GM23338 (cell line): ENCODE results near the gene NEK4. TPM values are rescaled to one million over a fixed set of nuclear protein-coding genes. Genes with fewer than 3 reads are reported as not detected.

Experiments
- ATAC-seq: fragments of 200-7000 bp; cut with Tn5 transposase; 3 replicates; pipeline ENCODE4 v1.9.1; 2020
- DNase-seq: peaks from one replicate; pipeline ENCODE4 v3.0.0-alpha.2; 2015; ENCODE audit warnings: low spot score
- H2AFZ ChIP-seq: fragments of 200-600 bp; sonication (generic); 2 replicates; pipeline ENCODE4 v1.8.0; 2016; ENCODE audit warnings: antibody characterized with exemption, mild to moderate bottlenecking, moderate library complexity
- H3F3A ChIP-seq: fragments of 200-600 bp; sonication (generic); replicated peaks from 2 replicates; pipeline ENCODE4 v1.8.0; 2017; ENCODE audit warnings: antibody characterized with exemption, mixed run types, low read depth
- H3K27ac ChIP-seq: fragments of 200-600 bp; sonication (generic); 2 replicates; pipeline ENCODE4 v1.6.1; 2016; ENCODE audit warnings: low read depth
- H3K27me3 ChIP-seq: fragments of 200-600 bp; sonication (generic); 2 replicates; pipeline ENCODE4 v1.8.0; 2016; ENCODE audit warnings: mild to moderate bottlenecking, mixed run types, moderate library complexity; ENCODE audit not compliant: insufficient read depth
- H3K36me3 ChIP-seq: fragments of 200-600 bp; sonication (generic); 2 replicates; pipeline ENCODE4 v1.8.0; 2016; ENCODE audit warnings: mild to moderate bottlenecking; ENCODE audit not compliant: insufficient read depth
- H3K4me1 ChIP-seq: fragments of 200-600 bp; sonication (generic); 2 replicates; pipeline ENCODE4 v1.8.0; 2016; ENCODE audit warnings: mild to moderate bottlenecking, moderate library complexity; ENCODE audit not compliant: insufficient read depth
- H3K4me2 ChIP-seq: fragments of 200-600 bp; sonication (generic); 2 replicates; pipeline ENCODE4 v1.7.1; 2017; ENCODE audit warnings: mixed run types
- H3K4me3 ChIP-seq: fragments of 200-600 bp; sonication (generic); 2 replicates; pipeline ENCODE4 v1.6.1; 2016; ENCODE audit warnings: mixed run types
- H3K79me2 ChIP-seq: fragments of 200-600 bp; sonication (generic); replicated peaks from 2 replicates; pipeline ENCODE4 v1.8.0; 2017; ENCODE audit warnings: mild to moderate bottlenecking; ENCODE audit not compliant: insufficient read depth
- H3K9me2 ChIP-seq: fragments of 200-600 bp; sonication (generic); 2 replicates; pipeline ENCODE4 v1.8.0; 2017; ENCODE audit not compliant: insufficient read depth
- H4K20me1 ChIP-seq: fragments of 200-600 bp; sonication (generic); replicated peaks from 2 replicates; pipeline ENCODE4 v1.8.0; 2017; ENCODE audit warnings: mild to moderate bottlenecking; ENCODE audit not compliant: insufficient read depth
- H3K27ac Mint-ChIP-seq: 2 replicates; pipeline ENCODE4 v1.8.0; 2020; ENCODE audit warnings: inconsistent platforms, mild to moderate bottlenecking, moderate library complexity, mixed read lengths
- H3K27me3 Mint-ChIP-seq: 3 replicates; pipeline ENCODE4 v1.8.0; 2022; ENCODE audit warnings: low read depth, mild to moderate bottlenecking, moderate library complexity, mixed read lengths, inconsistent platforms; ENCODE audit not compliant: insufficient read depth, poor library complexity
- H3K36me3 Mint-ChIP-seq: 3 replicates; pipeline ENCODE4 v1.8.0; 2021; ENCODE audit warnings: low read depth, mild to moderate bottlenecking, inconsistent platforms, moderate library complexity, mixed read lengths
- H3K4me1 Mint-ChIP-seq: 3 replicates; pipeline ENCODE4 v1.8.0; 2020; ENCODE audit warnings: mild to moderate bottlenecking, inconsistent platforms, mixed read lengths
- H3K4me3 Mint-ChIP-seq: 3 replicates; pipeline ENCODE4 v1.8.0; 2021; ENCODE audit warnings: moderate library complexity, mild to moderate bottlenecking, inconsistent platforms, mixed read lengths
- H3K9me3 Mint-ChIP-seq: 3 replicates; pipeline ENCODE4 v1.8.0; 2020; ENCODE audit warnings: moderate library complexity, mild to moderate bottlenecking, inconsistent platforms, mixed read lengths
- CREB1 ChIP-seq: fragments of 250-450 bp; sonication (Bioruptor Pico); IDR thresholded peaks from 2 replicates; pipeline ENCODE4 v1.5.0; 2020; ENCODE audit warnings: low read depth, mild to moderate bottlenecking, moderate library complexity
- EZH2 ChIP-seq: fragments of 200-600 bp; sonication (generic); IDR thresholded peaks from one replicate; pipeline ENCODE4 v1.8.0; 2017; ENCODE audit warnings: antibody characterized with exemption, mild to moderate bottlenecking, low read depth; ENCODE audit not compliant: unreplicated experiment
- EZH2phosphoT487 ChIP-seq: fragments of 200-600 bp; sonication (generic); IDR thresholded peaks from one replicate; pipeline ENCODE4 v1.8.1; 2018; ENCODE audit warnings: antibody characterized with exemption; ENCODE audit not compliant: unreplicated experiment
- JUNB ChIP-seq: IDR thresholded peaks from one replicate; pipeline ENCODE4 v1.6.1; 2016; ENCODE audit warnings: antibody characterized with exemption; ENCODE audit not compliant: unreplicated experiment
- NANOG ChIP-seq: IDR thresholded peaks from 2 replicates; pipeline ENCODE4 v1.6.1; 2016; ENCODE audit warnings: antibody characterized with exemption, borderline replicate concordance
- POLR2AphosphoS5 ChIP-seq: IDR thresholded peaks from 2 replicates; pipeline ENCODE4 v1.6.1; 2016; ENCODE audit warnings: antibody characterized with exemption, low read depth
- STAT1 ChIP-seq: IDR thresholded peaks from one replicate; pipeline ENCODE4 v1.6.1; 2016; ENCODE audit warnings: antibody characterized with exemption; ENCODE audit not compliant: unreplicated experiment
- ZNF114 ChIP-seq: fragments of 250-450 bp; sonication (Bioruptor Pico); IDR thresholded peaks from 2 replicates; pipeline ENCODE4 v1.5.0; 2020; ENCODE audit warnings: mild to moderate bottlenecking, moderate library complexity
- ZNF331 ChIP-seq: fragments of 250-450 bp; sonication (Bioruptor Pico); IDR thresholded peaks from 2 replicates; pipeline ENCODE4 v1.5.0; 2020; ENCODE audit warnings: low read depth, mild to moderate bottlenecking, moderate library complexity
- polyA plus RNA-seq: library from polyadenylated mRNA; unstranded; fragments of >200 nt; fragmentation: Nextera tagmentation; extraction: Ambion mirVana; gene quantifications from 2 replicates; pipeline ENCODE4 v1.2.1, GENCODE V29; 2016
- total RNA-seq: library from RNA; depleted of rRNA; stranded (reverse); fragments of >200 nt; shearing (Covaris generic); gene quantifications from 2 replicates; pipeline ENCODE4 v1.2.3, GENCODE V29; 2014
- TF ChIP-seq, protein P1 (sequence below): IDR thresholded peaks from 2 replicates; pipeline ENCODE4 v1.6.1; 2016; ENCODE audit warnings: antibody characterized with exemption
- TF ChIP-seq, protein P2 (sequence below), 2 experiments: fragments of 200-600 bp in 1 of 2; sonication (generic) in 1 of 2; conservative IDR thresholded peaks; 2 replicates each; pipeline versions ENCODE4 v1.5.1 to v1.6.1; 2016 to 2017; ENCODE audit warnings: antibody characterized with exemption in 2 of 2, low read depth in 2 of 2, mild to moderate bottlenecking in 2 of 2, moderate library complexity in 1 of 2
- TF ChIP-seq, protein P3 (sequence below): IDR thresholded peaks from one replicate; pipeline ENCODE4 v1.6.1; 2018; ENCODE audit warnings: antibody characterized with exemption; ENCODE audit not compliant: unreplicated experiment
- TF ChIP-seq, protein P4 (sequence below): fragments of 250-450 bp; sonication (Bioruptor Pico); IDR thresholded peaks from 2 replicates; pipeline ENCODE4 v1.5.0; 2020; ENCODE audit warnings: mild to moderate bottlenecking, moderate library complexity

NEK4 gene
- total and polyA plus RNA-seq, 2 experiments from 2014 or later = 8.6 to 42.7 TPM

DNA sequence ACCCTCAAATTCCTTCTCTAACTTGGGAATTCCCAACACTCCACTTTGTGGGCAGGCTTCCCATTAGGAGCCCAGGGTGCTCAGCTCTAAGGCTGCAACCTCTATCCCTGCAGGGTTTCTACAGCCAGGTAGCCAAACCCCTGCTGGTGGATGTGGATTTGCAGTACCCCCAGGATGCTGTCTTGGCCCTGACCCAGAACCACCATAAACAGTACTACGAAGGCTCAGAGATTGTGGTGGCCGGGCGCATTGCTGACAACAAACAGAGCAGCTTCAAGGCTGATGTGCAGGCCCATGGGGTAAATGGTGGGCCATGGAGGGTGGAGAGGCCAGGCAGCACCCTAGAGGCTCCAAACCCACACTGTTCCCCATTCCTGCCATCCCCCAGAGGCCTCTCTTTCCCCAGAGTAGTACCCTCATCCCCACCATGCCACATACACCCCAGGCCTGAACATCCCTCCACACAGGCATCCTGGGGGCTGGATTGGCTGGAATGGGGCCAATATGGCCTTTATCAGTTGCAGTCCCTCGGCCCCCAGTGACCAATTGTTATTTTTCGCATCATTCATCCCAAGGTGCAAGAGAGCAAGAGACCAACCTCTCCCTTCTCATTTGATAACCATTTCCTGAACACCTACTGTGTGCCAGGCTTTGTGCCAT, 14.3 kb upstream of the NEK4 start:
- H3K27ac ChIP-seq = no peak overlapping the region
- no peaks in the 10 kb centered on the region for H3F3A ChIP-seq
- ATAC-seq = no peak
- peaks cover 12% of the 10 kb centered on the region for H3K4me1 Mint-ChIP-seq
- no peaks in the 10 kb centered on the region for H4K20me1 ChIP-seq
- no peaks in the 10 kb centered on the region for H3K79me2 ChIP-seq
- H3K4me3 Mint-ChIP-seq = no peak overlapping the region
- TF ChIP-seq NANOG (no peak), STAT1 (no peak), EZH2 (no peak), ZNF114 (CRISPR knock-in tag) (no peak), CREB1 (CRISPR knock-in tag) (no peak), POLR2AphosphoS5 (no peak), JUNB (no peak), ZNF331 (no peak), EZH2phosphoT487 (no peak)
- TF ChIP-seq, protein P1, sequence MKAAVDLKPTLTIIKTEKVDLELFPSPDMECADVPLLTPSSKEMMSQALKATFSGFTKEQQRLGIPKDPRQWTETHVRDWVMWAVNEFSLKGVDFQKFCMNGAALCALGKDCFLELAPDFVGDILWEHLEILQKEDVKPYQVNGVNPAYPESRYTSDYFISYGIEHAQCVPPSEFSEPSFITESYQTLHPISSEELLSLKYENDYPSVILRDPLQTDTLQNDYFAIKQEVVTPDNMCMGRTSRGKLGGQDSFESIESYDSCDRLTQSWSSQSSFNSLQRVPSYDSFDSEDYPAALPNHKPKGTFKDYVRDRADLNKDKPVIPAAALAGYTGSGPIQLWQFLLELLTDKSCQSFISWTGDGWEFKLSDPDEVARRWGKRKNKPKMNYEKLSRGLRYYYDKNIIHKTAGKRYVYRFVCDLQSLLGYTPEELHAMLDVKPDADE = no peak
- TF ChIP-seq, protein P2, sequence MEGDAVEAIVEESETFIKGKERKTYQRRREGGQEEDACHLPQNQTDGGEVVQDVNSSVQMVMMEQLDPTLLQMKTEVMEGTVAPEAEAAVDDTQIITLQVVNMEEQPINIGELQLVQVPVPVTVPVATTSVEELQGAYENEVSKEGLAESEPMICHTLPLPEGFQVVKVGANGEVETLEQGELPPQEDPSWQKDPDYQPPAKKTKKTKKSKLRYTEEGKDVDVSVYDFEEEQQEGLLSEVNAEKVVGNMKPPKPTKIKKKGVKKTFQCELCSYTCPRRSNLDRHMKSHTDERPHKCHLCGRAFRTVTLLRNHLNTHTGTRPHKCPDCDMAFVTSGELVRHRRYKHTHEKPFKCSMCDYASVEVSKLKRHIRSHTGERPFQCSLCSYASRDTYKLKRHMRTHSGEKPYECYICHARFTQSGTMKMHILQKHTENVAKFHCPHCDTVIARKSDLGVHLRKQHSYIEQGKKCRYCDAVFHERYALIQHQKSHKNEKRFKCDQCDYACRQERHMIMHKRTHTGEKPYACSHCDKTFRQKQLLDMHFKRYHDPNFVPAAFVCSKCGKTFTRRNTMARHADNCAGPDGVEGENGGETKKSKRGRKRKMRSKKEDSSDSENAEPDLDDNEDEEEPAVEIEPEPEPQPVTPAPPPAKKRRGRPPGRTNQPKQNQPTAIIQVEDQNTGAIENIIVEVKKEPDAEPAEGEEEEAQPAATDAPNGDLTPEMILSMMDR (conservative IDR thresholded peaks at IDR 0.05; ENCODE audit: low read depth in 2 of 2) = no peak
- TF ChIP-seq, protein P3, sequence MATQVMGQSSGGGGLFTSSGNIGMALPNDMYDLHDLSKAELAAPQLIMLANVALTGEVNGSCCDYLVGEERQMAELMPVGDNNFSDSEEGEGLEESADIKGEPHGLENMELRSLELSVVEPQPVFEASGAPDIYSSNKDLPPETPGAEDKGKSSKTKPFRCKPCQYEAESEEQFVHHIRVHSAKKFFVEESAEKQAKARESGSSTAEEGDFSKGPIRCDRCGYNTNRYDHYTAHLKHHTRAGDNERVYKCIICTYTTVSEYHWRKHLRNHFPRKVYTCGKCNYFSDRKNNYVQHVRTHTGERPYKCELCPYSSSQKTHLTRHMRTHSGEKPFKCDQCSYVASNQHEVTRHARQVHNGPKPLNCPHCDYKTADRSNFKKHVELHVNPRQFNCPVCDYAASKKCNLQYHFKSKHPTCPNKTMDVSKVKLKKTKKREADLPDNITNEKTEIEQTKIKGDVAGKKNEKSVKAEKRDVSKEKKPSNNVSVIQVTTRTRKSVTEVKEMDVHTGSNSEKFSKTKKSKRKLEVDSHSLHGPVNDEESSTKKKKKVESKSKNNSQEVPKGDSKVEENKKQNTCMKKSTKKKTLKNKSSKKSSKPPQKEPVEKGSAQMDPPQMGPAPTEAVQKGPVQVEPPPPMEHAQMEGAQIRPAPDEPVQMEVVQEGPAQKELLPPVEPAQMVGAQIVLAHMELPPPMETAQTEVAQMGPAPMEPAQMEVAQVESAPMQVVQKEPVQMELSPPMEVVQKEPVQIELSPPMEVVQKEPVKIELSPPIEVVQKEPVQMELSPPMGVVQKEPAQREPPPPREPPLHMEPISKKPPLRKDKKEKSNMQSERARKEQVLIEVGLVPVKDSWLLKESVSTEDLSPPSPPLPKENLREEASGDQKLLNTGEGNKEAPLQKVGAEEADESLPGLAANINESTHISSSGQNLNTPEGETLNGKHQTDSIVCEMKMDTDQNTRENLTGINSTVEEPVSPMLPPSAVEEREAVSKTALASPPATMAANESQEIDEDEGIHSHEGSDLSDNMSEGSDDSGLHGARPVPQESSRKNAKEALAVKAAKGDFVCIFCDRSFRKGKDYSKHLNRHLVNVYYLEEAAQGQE = no peak
- TF ChIP-seq, protein P4, sequence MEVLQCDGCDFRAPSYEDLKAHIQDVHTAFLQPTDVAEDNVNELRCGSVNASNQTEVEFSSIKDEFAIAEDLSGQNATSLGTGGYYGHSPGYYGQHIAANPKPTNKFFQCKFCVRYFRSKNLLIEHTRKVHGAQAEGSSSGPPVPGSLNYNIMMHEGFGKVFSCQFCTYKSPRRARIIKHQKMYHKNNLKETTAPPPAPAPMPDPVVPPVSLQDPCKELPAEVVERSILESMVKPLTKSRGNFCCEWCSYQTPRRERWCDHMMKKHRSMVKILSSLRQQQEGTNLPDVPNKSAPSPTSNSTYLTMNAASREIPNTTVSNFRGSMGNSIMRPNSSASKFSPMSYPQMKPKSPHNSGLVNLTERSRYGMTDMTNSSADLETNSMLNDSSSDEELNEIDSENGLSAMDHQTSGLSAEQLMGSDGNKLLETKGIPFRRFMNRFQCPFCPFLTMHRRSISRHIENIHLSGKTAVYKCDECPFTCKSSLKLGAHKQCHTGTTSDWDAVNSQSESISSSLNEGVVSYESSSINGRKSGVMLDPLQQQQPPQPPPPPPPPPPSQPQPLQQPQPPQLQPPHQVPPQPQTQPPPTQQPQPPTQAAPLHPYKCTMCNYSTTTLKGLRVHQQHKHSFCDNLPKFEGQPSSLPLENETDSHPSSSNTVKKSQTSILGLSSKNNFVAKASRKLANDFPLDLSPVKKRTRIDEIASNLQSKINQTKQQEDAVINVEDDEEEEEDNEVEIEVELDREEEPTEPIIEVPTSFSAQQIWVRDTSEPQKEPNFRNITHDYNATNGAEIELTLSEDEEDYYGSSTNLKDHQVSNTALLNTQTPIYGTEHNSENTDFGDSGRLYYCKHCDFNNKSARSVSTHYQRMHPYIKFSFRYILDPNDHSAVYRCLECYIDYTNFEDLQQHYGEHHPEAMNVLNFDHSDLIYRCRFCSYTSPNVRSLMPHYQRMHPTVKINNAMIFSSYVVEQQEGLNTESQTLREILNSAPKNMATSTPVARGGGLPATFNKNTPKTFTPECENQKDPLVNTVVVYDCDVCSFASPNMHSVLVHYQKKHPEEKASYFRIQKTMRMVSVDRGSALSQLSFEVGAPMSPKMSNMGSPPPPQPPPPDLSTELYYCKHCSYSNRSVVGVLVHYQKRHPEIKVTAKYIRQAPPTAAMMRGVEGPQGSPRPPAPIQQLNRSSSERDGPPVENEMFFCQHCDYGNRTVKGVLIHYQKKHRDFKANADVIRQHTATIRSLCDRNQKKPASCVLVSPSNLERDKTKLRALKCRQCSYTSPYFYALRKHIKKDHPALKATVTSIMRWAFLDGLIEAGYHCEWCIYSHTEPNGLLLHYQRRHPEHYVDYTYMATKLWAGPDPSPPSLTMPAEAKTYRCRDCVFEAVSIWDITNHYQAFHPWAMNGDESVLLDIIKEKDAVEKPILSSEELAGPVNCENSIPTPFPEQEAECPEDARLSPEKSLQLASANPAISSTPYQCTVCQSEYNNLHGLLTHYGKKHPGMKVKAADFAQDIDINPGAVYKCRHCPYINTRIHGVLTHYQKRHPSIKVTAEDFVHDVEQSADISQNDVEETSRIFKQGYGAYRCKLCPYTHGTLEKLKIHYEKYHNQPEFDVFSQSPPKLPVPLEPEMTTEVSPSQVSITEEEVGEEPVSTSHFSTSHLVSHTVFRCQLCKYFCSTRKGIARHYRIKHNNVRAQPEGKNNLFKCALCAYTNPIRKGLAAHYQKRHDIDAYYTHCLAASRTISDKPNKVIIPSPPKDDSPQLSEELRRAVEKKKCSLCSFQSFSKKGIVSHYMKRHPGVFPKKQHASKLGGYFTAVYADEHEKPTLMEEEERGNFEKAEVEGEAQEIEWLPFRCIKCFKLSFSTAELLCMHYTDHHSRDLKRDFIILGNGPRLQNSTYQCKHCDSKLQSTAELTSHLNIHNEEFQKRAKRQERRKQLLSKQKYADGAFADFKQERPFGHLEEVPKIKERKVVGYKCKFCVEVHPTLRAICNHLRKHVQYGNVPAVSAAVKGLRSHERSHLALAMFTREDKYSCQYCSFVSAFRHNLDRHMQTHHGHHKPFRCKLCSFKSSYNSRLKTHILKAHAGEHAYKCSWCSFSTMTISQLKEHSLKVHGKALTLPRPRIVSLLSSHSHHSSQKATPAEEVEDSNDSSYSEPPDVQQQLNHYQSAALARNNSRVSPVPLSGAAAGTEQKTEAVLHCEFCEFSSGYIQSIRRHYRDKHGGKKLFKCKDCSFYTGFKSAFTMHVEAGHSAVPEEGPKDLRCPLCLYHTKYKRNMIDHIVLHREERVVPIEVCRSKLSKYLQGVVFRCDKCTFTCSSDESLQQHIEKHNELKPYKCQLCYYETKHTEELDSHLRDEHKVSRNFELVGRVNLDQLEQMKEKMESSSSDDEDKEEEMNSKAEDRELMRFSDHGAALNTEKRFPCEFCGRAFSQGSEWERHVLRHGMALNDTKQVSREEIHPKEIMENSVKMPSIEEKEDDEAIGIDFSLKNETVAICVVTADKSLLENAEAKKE (CRISPR knock-in tag) = no peak
- no peak for DNase-seq
- H3K4me3 ChIP-seq = no peak overlapping the region
- H3K27ac Mint-ChIP-seq = no peak overlapping the region
- H3K27me3 Mint-ChIP-seq = peaks cover 21% of the 10 kb centered on the region
- no peak overlapping the region for H2AFZ ChIP-seq
- no peaks in the 10 kb centered on the region for H3K27me3 ChIP-seq
- peaks cover 2% of the 10 kb centered on the region; the same call in 1 of the 3 replicates for H3K9me3 Mint-ChIP-seq
- no peak overlapping the region for H3K4me2 ChIP-seq
- H3K4me1 ChIP-seq = no peaks in the 10 kb centered on the region
- H3K9me2 ChIP-seq = peaks cover 6% of the 10 kb centered on the region; the same call in 1 of the 2 replicates
- no peaks in the 10 kb centered on the region; the same call in 2 of the 3 replicates for H3K36me3 Mint-ChIP-seq
- no peaks in the 10 kb centered on the region for H3K36me3 ChIP-seq
